GM18907 (cell line): ENCODE data around the gene DSP.

ENCODE experiments used
- ATAC-seq: cut with Tn5 transposase; IDR thresholded peaks from one replicate; pipeline ENCODE4 v1.9.1; 2021; ENCODE audit warnings: mild to moderate bottlenecking, moderate library complexity; ENCODE audit not compliant: unreplicated experiment

DSP gene

GRCh38 chr6:7534192-7534591 is 7.3 kb upstream of the DSP start:
- ATAC-seq, result no peak

GRCh38 chr6:7535498-7535897 is 6.0 kb upstream of the DSP start:
- no peak for ATAC-seq

GRCh38 chr6:7537565-7538174 is 3.8 kb upstream of the DSP start:
- ATAC-seq, result no peak

- ATAC-seq, result no peak
These were observed 3.0 kb upstream of the DSP start for GRCh38 chr6:7538484-7538883.

- no peak for ATAC-seq
These were observed 876 bp upstream of the DSP start for GRCh38 chr6:7540595-7540994.

- ATAC-seq, result no peak
These were observed 798 bp downstream of the DSP start for GRCh38 chr6:7542065-7542873.

- no peak for ATAC-seq
These were observed 1.6 kb downstream of the DSP start for GRCh38 chr6:7542874-7543624.

- ATAC-seq, result no peak
These were observed 2.4 kb downstream of the DSP start for GRCh38 chr6:7543789-7544424.

- no peak for ATAC-seq
These were observed 3.1 kb downstream of the DSP start for GRCh38 chr6:7544597-7544996.

- ATAC-seq, result no peak
These were observed 4.0 kb downstream of the DSP start for GRCh38 chr6:7545316-7546019.

- ATAC-seq, result no peak
These were observed 4.5 kb downstream of the DSP start for GRCh38 chr6:7546020-7546369.

- ATAC-seq, result no peak
These were observed 4.9 kb downstream of the DSP start for GRCh38 chr6:7546383-7546782.

GRCh38 chr6:7546896-7547295 is 5.4 kb downstream of the DSP start:
- no peak for ATAC-seq

GRCh38 chr6:7547315-7547714 is 5.8 kb downstream of the DSP start:
- ATAC-seq, result no peak

GRCh38 chr6:7550433-7550801 is 8.9 kb downstream of the DSP start:
- no peak for ATAC-seq

- no peak for ATAC-seq
These were observed 13.2 kb downstream of the DSP start for GRCh38 chr6:7554533-7555275.

- no peak for ATAC-seq
These were observed 14.2 kb downstream of the DSP start for GRCh38 chr6:7555671-7556070.

GRCh38 chr6:7556394-7557106 is 15.1 kb downstream of the DSP start:
- ATAC-seq, result no peak

GRCh38 chr6:7557652-7558051 is 16.2 kb downstream of the DSP start:
- no peak for ATAC-seq

- no peak for ATAC-seq
These were observed 17.3 kb downstream of the DSP start for GRCh38 chr6:7558781-7559180.
